NCI-H1694 (cell line): Measurements from ENCODE around the gene NECAB2.

ENCODE experiments used
- DNase-seq: peaks from one replicate; lab custom pipeline; 2025; lab: John Stamatoyannopoulos, UW

The NECAB2 gene

GRCh38 chr16:83967091-83967490, 953 bp upstream of the NECAB2 start:
- peak; percentile 13 for DNase-seq

- no peak for DNase-seq
These were observed 335 bp downstream of the NECAB2 start for GRCh38 chr16:83968306-83968851.

GRCh38 chr16:83968891-83969649, 1.0 kb downstream of the NECAB2 start:
- DNase-seq = no peak

- no peak for DNase-seq
These were observed 1.9 kb downstream of the NECAB2 start for GRCh38 chr16:83969771-83970429.

GRCh38 chr16:83970430-83970815, 2.4 kb downstream of the NECAB2 start:
- no peak for DNase-seq

GRCh38 chr16:83971165-83972130, 3.4 kb downstream of the NECAB2 start:
- no peak for DNase-seq

- no peak for DNase-seq
These were observed 4.4 kb downstream of the NECAB2 start for GRCh38 chr16:83972256-83973008.

- DNase-seq = no peak
These were observed 5.0 kb downstream of the NECAB2 start for GRCh38 chr16:83973077-83973476.

- DNase-seq = no peak
These were observed 5.7 kb downstream of the NECAB2 start for GRCh38 chr16:83973581-83974385.

- DNase-seq = no peak
These were observed 6.4 kb downstream of the NECAB2 start for GRCh38 chr16:83974475-83974874.

- DNase-seq = no peak
These were observed 7.7 kb downstream of the NECAB2 start for GRCh38 chr16:83975590-83976260.

GRCh38 chr16:83977056-83977815, 9.2 kb downstream of the NECAB2 start:
- DNase-seq = no peak

GRCh38 chr16:83978401-83978904, 10.4 kb downstream of the NECAB2 start:
- no peak for DNase-seq

- no peak for DNase-seq
These were observed 11.4 kb downstream of the NECAB2 start for GRCh38 chr16:83979441-83979840.

- DNase-seq = no peak
These were observed 12.8 kb downstream of the NECAB2 start for GRCh38 chr16:83980794-83981193.

- no peak for DNase-seq
These were observed 13.8 kb downstream of the NECAB2 start for GRCh38 chr16:83981799-83982198.

- no peak for DNase-seq
These were observed 15.4 kb downstream of the NECAB2 start for GRCh38 chr16:83983491-83983890.

- DNase-seq = no peak
These were observed 21.3 kb downstream of the NECAB2 start for GRCh38 chr16:83989300-83989699.

GRCh38 chr16:83990492-83990891, 22.4 kb downstream of the NECAB2 start:
- DNase-seq = no peak
